Thoracic aorta (tissue), 2 donors: ENCODE results near the gene FXYD3. TPM values are rescaled to one million over a fixed set of nuclear protein-coding genes. Genes with fewer than 3 reads are reported as not detected.
A peak's percentile ranks its signal among the peaks of the same experiment; 100 is the strongest.

Source experiments
- ATAC-seq: fragments of 150-250 bp; one replicate; pipeline ENCODE4 v1.8.0; 2017; ENCODE audit warnings: low read depth; ENCODE audit not compliant: insufficient number of reproducible peaks, low FRiP score
- DNase-seq: peaks from one replicate; pipeline ENCODE4 v3.0.0-alpha.2; 2020; ENCODE audit warnings: low spot score
- H3K27ac ChIP-seq, 2 donors: fragments of 200-600 bp; sonication (generic); 1 replicate in 1 of 2; 2 replicates in 1 of 2; pipeline ENCODE4 v1.5.1; 2016; ENCODE audit warnings: mild to moderate bottlenecking in 2 of 2, moderate library complexity in 2 of 2
- H3K27me3 ChIP-seq: fragments of 200-600 bp; sonication (generic); replicated peaks from 2 replicates; pipeline ENCODE4 v1.6.0; 2016; ENCODE audit warnings: mild to moderate bottlenecking; ENCODE audit not compliant: insufficient read depth
- H3K36me3 ChIP-seq: fragments of 200-600 bp; sonication (generic); one replicate; pipeline ENCODE4 v1.5.1; 2016
- H3K4me1 ChIP-seq, 2 donors: fragments of 200-600 bp; sonication (generic); 1 replicate in 1 of 2; 2 replicates in 1 of 2; pipeline versions ENCODE4 v1.5.1 to v1.6.0; 2016; ENCODE audit warnings: low read depth in 2 of 2, mild to moderate bottlenecking in 1 of 2; ENCODE audit not compliant: control insufficient read depth in 1 of 2
- H3K4me3 ChIP-seq: fragments of 200-600 bp; sonication (generic); 2 replicates; pipeline ENCODE4 v1.5.1; 2016; ENCODE audit warnings: mild to moderate bottlenecking
- H3K9me3 ChIP-seq: fragments of 200-600 bp; sonication (generic); 2 replicates; pipeline ENCODE4 v1.5.1; 2016
- total RNA-seq, 2 donors: library from RNA; depleted of rRNA; stranded (reverse); fragments of >200 nt; gene quantifications; one replicate each; pipeline versions ENCODE4 v1.1.0 to v1.2.3, GENCODE V29; 2016
- TF ChIP-seq, protein P1 (sequence below): fragments of 200-600 bp; sonication (generic); IDR thresholded peaks from one replicate; pipeline ENCODE4 v1.5.1; 2019; ENCODE audit warnings: antibody characterized with exemption

FXYD3 gene
- total RNA-seq, 2 donors from 2014 or later: 0.68 to 6.4 TPM

DNA sequence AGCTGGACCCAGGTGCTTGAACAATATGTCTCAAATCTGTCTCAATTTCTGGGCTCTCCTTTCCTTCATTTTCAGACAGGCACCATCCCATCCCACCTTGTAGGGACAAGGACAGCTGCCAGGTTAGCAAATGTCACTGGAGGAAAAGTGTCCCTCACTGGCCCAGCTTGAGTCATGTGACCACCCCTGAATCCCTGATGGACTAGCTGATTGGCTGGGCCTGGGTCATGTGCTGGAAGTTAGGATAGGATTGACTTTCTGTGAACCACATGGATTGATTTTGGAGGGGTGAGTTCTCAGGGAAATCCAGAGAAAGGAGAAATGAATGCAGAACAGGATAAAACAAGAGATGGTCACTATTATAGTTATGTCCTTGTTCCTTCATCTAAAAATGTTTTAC lies 28.2 kb upstream of the FXYD3 start:
- no peaks in the 10 kb centered on the region for H3K27me3 ChIP-seq
- H3K4me1 ChIP-seq: peaks cover 0 to 5% of the 10 kb centered on the region in 2 donors
- no peak for DNase-seq
- no peaks in the 10 kb centered on the region for H3K9me3 ChIP-seq
- H3K4me3 ChIP-seq: no peak overlapping the region
- TF ChIP-seq, protein P1, sequence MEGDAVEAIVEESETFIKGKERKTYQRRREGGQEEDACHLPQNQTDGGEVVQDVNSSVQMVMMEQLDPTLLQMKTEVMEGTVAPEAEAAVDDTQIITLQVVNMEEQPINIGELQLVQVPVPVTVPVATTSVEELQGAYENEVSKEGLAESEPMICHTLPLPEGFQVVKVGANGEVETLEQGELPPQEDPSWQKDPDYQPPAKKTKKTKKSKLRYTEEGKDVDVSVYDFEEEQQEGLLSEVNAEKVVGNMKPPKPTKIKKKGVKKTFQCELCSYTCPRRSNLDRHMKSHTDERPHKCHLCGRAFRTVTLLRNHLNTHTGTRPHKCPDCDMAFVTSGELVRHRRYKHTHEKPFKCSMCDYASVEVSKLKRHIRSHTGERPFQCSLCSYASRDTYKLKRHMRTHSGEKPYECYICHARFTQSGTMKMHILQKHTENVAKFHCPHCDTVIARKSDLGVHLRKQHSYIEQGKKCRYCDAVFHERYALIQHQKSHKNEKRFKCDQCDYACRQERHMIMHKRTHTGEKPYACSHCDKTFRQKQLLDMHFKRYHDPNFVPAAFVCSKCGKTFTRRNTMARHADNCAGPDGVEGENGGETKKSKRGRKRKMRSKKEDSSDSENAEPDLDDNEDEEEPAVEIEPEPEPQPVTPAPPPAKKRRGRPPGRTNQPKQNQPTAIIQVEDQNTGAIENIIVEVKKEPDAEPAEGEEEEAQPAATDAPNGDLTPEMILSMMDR: no peak
- no peaks in the 10 kb centered on the region for H3K36me3 ChIP-seq
- H3K27ac ChIP-seq: no peak overlapping the region
- ATAC-seq: no peak

DNA sequence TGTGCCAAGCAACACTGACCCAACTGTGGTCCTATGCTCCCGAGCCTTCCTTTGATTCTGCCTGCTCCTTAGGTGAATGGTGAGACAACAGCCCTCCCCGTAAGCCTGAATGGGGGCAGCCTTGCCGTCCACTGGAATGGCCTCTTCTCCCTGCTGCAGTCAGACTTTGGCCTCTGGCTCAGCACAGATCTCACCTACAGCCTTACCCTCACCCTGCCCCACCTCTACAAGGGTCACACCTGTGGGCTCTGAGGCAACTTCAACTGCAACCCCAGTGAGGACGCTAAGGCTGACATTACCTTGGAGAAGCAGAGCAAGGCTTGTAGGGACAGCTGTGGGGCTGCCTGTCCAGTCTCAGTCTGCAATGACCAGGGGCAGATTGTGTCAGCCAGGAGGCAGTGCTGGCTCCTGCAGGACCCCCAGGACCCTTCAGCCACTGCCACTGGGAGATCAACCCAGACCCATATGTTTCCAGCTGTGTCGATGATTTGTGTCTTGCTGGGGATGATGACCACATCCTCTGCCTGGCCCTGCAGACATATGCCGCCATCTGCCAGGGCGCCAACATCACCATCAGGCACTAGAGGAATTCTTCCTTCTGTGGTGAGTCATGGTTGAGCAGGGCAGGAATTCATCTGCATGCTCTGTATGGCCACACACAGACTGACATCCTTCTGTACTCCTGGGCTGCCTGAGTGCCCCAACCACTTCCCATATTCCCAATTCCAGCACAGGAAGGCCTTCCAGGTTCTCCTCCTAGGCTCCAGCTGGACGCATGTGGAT lies 27.3 kb upstream of the FXYD3 start:
- no peak overlapping the region for H3K4me3 ChIP-seq
- no peak for DNase-seq
- no peaks in the 10 kb centered on the region for H3K27me3 ChIP-seq
- TF ChIP-seq, protein P1: no peak
- H3K36me3 ChIP-seq: no peaks in the 10 kb centered on the region
- H3K9me3 ChIP-seq: no peaks in the 10 kb centered on the region
- no peak overlapping the region for H3K27ac ChIP-seq
- peaks cover 0 to 5% of the 10 kb centered on the region in 2 donors for H3K4me1 ChIP-seq
- no peak for ATAC-seq

DNA sequence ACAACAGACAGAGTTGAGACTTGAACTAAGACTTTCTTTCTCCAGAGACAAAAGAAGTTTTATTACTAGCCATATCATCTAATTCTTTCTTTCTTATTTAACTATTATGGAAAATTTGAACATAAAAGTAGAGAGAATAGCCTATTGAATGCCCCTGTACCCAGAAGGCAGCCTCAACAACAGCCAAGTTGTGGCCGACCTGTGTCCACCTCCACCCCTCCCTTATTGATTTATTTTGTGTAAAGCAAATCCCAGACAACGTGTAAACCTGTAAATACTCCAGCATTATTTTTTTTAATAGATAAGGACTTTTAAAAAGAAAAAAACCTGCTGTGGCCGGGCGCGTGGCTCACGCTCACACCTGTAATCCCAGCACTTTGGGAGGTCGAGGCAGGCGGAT lies 26.1 kb upstream of the FXYD3 start:
- no peak overlapping the region for H3K27ac ChIP-seq
- H3K9me3 ChIP-seq: no peaks in the 10 kb centered on the region
- H3K36me3 ChIP-seq: no peaks in the 10 kb centered on the region
- H3K4me1 ChIP-seq: peaks cover 0 to 5% of the 10 kb centered on the region in 2 donors
- TF ChIP-seq, protein P1: no peak
- H3K4me3 ChIP-seq: no peak overlapping the region
- DNase-seq (no peak), ATAC-seq (no peak)
- no peaks in the 10 kb centered on the region for H3K27me3 ChIP-seq

DNA sequence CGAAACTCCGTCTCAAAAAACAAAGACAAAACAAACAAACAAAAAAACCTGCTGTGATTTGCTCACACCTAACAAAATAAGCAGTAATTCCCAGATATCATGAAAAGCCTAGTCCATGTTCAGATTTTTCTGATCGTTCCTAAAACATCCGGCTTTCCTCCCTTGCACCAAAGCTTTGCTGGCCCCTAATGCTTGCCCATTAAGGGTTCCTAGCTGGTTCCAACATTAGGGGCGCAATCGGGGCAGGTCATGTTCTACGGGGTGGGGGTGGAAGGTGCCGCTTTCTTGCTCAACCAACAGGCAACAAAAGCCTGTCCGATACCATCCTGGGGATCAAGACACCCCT lies 25.5 kb upstream of the FXYD3 start:
- H3K36me3 ChIP-seq: no peaks in the 10 kb centered on the region
- H3K9me3 ChIP-seq: no peaks in the 10 kb centered on the region
- H3K4me3 ChIP-seq: no peak overlapping the region
- no peak overlapping the region for H3K27ac ChIP-seq
- TF ChIP-seq, protein P1: no peak
- DNase-seq (no peak), ATAC-seq (no peak)
- no peaks in the 10 kb centered on the region for H3K27me3 ChIP-seq
- peaks cover 0 to 5% of the 10 kb centered on the region in 2 donors for H3K4me1 ChIP-seq

DNA sequence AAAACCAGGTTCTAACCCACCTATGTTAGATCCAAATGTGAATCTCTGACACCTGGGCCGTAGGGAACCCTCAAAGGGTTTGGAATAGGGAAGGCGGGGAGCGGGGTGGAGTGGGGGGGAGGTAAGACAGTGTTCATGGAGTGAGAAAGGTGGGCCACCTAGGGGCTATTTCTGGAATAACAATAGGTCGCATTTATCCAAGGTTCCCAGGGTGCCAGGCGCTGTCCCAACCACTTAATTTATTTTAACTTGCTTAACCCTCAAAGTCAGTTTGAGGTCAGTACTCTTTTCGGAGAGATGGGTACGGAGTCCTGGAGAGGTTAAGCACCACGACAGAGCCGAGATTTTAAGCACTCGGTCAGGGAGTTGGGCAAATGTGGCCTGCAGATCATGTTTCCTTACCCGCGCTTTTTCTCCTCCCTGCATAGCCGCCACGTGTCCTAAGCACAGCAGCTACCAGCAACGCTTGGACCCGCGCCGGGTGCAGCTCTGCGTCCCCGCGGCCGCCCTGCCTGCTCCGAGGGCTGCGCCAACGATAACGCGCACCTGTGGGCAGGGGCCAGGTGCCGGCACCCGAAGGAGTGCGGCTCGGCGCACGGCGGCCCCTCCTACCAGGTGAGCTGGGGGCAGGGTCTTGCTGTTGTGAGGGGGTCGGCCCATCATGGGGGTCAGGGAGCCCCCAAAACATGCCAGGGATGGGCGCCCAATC lies 25.0 kb upstream of the FXYD3 start:
- Histone ChIP-seq H3K27me3 (no peaks in the 10 kb centered on the region), H3K4me3 (no peak overlapping the region)
- DNase-seq: no peak

More for the DNA sequence above, 25.0 kb upstream of the FXYD3 start:
- H3K9me3 ChIP-seq: no peaks in the 10 kb centered on the region
- TF ChIP-seq, protein P1: peak; percentile 56
- H3K4me1 ChIP-seq: peaks cover 0 to 5% of the 10 kb centered on the region in 2 donors
- ATAC-seq: no peak
- no peaks in the 10 kb centered on the region for H3K36me3 ChIP-seq
- H3K27ac ChIP-seq: no peak overlapping the region
